HG02852 (cell line): ENCODE data around the gene GPC6.

Experiments
- ATAC-seq: cut with Tn5 transposase; IDR thresholded peaks from one replicate; pipeline ENCODE4 v1.9.1; 2021; ENCODE audit warnings: mild to moderate bottlenecking, moderate library complexity; ENCODE audit not compliant: unreplicated experiment

The GPC6 gene

DNA sequence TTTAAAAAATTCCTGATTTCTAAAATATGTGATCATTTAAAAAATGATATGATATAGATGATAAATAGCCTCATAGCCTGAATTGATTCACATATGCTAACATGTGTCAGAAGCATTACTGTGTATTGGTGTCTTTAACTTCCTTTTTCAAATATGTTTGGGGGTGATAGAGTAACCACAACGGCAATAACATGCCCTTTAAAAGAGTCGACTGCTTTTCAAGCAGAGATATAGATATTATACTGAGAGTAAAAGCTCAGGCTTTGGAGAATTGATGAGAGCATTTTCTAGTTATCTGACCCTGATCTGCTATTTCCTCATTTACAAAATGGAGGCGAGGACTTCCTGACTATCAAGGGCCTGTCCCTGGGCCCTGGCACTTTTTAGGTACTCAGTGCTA is 992.3 kb downstream of the GPC6 start:
- no peak for ATAC-seq

GRCh38 chr13:94224670-94225069 is 998.1 kb downstream of the GPC6 start:
- no peak for ATAC-seq

GRCh38 chr13:94227255-94227879 is 1000.8 kb downstream of the GPC6 start:
- no peak for ATAC-seq

DNA sequence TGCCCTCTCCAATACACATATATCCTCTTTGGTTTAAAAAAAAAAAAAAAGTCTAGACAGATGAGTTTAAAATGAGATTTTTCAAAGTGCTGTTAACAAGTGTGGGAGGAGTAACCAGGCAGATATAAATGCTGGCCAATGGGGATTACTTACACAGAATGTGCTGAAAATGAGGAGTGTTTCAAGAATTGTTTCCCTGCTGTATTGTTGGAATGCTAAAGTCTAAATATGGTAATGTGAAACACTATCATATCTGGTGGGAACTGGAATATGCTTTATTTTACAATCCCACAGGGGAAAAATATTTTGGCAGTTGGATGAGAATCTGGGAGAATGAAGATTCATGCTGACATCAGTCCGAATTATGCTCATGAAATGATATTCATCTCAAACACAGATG is 1002.2 kb downstream of the GPC6 start:
- no peak for ATAC-seq

GRCh38 chr13:94232161-94232950 is 1005.7 kb downstream of the GPC6 start:
- no peak for ATAC-seq

- no peak for ATAC-seq
Measured at GRCh38 chr13:94232956-94233355, 1006.3 kb downstream of the GPC6 start.

- no peak for ATAC-seq
Measured at GRCh38 chr13:94233401-94233800, 1006.8 kb downstream of the GPC6 start.

- ATAC-seq = no peak
Measured at GRCh38 chr13:94233837-94234236, 1007.2 kb downstream of the GPC6 start.

GRCh38 chr13:94234738-94235137 is 1008.1 kb downstream of the GPC6 start:
- no peak for ATAC-seq

DNA sequence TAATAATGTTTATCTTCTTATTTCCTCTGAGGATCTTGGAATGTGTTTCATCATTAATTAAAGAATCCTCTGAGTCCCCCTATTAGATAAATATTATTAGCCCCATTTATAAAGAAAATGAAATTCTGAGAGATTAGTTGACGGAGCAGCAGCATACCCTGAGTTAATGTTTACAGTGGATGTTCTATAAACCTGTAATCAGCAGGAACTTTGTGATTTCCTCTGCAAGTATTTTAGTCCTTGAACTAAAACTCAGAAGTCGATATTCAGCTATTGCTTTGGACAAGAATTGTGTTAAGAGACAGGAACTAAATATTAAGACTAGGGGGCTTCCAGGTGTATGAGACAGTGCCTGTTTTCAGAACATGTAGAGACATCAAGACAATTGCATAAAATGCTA is 1009.5 kb downstream of the GPC6 start:
- ATAC-seq = no peak

- ATAC-seq = no peak
Measured at GRCh38 chr13:94236872-94237271, 1010.3 kb downstream of the GPC6 start.

GRCh38 chr13:94239135-94239534 is 1012.5 kb downstream of the GPC6 start:
- ATAC-seq = peak; percentile 71

DNA sequence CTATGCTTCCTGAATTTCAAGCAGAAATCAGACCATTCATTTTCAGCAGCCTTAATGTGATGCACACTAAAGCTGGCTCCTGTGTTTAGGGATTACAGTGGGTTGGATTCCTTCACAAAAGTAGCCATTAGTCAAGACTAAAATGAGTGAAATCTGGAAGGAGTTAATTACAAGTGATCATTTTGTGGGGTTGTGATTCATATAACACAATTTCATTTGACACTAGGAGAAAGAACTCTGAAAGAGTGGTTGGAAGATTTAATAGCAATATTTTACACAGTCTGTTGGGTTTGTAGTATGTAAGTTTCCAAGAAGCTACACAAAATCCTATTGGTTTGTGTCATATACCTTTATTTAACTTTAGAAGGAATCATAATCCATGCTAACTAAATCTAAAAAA is 1015.9 kb downstream of the GPC6 start:
- ATAC-seq = no peak

DNA sequence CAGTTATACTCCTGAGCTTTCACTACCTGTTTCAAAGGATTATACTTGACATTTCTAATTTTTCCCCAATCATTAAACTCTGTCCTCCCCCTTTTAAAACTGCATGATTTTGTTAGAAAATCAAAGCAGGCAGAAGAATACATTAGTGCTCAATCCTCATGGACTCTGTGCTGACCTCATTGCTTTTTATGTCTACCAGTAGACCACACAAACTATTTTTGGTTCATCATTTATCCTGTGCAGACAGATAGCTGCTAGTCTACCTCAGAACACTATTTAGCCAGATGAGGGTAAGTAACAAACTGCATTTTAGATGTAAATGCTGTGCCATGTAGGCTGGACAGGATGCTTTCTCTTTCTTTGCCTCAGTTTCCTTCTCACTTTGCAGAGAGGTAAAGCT is 1016.9 kb downstream of the GPC6 start:
- ATAC-seq = no peak

GRCh38 chr13:94246495-94246894 is 1019.9 kb downstream of the GPC6 start:
- no peak for ATAC-seq

DNA sequence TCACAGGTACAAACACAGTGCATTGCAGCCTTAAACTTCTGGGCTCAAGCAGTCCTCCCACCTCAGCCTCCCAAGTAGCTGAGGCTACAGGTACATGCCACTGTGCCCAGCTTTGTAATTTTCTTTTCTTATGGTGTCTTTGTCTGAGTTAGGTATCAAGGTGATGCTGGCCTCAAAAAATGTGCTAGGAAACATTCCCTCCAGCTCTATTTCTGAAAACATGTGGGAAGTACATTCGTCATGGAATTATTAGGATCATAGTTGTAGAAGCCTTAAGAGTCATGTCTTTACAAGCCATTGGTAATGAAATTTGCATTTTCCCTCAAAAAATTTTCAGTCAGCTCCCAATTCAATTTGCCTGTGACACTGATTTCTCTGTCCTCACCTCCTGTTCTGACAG is 1021.3 kb downstream of the GPC6 start:
- no peak for ATAC-seq

DNA sequence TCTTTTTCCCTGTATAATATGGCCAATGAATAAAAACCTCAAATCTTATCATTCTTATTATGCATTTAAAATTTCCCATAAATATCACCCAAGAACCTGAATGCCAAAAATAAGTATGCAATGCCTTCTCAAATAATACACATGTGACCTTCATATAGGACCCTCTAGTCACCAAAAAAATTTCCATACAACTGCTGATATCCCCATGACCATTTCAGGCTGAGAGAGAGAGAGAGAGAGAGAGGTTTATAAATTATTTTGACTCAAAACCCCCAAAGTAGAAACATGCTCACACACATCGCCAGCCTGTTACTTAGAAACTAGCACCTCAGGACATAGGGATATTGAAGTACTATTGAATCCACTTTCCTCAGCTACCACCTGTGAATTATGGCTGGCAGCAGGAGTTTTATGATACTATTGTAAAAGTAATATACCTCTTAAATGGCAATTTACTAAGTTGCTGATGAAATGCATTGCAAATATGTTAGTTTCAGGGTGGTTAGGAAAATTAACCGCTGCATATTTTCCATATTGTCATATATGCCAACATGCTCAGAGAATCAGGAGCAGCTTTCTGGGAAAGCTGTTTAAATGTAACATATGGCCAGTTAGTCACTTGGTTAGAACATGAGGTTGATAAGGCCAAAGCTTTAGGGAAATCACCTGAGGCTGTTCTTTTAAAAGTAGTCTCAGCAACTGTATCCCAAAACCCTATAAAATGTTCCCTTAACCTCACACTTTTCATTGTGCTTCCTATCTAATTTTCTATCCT is 1022.0 kb downstream of the GPC6 start:
- ATAC-seq = no peak

DNA sequence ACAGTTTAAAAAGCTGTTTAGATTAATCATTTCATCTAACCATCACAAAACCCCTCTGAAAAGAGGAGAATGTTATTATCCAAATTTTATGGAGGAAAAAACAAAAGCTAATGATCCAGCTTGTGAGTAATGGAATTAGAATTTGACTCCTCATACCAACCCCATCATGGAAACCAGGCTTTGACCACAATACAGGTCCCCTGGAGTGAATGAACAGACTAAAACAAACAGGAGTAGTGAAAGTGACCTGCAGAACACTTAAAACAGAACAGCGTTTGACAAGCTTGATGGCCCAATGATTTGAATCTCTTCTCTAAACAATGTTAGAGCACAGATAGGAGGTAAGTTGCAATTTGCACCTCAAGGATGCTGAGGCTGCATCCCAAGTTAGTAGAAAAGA is 1022.9 kb downstream of the GPC6 start:
- no peak for ATAC-seq

GRCh38 chr13:94251831-94252608 is 1025.4 kb downstream of the GPC6 start:
- ATAC-seq = no peak

DNA sequence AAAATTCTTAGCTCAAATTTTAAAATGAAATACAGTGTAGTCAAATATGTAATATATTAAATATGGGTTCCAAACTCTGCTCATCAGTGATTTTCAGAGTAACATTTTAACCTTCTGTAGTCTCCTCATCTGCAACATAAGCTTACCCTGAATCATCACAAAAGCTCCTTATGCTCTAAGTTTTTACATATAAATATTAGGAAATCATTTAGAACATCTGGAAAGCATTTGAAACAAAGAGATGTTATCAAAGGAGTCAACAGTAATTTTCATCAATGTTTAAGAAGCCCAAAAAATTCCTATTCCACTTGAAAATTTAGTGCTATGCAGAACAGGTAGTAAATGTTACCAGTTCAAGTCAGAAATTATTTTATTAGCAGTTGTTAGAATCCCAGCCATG is 1028.1 kb downstream of the GPC6 start:
- ATAC-seq = no peak

GRCh38 chr13:94256721-94257120 is 1030.1 kb downstream of the GPC6 start:
- ATAC-seq = no peak
